NCI-H1436 treated with DMSO at 0.1 percent for 48 hours (cell line): ENCODE data around the gene ZNF419.
"Not testable (repeated sequence)": the region's sequence is repeated elsewhere in the genome, so short reads cannot be mapped to it uniquely, and the experiment has no call there.

Experiments used
- DNase-seq: peaks from one replicate; lab custom pipeline; 2025; lab: John Stamatoyannopoulos, UW

The ZNF419 gene

GRCh38 chr19:57487477-57488298 is at the start of gene ZNF419:
TSS of gene ZNF419 (plus strand) at chr19:57487750. CDS start at chr19:57487951, 201 bp downstream.
- peak; percentile 75 for DNase-seq

DNA sequence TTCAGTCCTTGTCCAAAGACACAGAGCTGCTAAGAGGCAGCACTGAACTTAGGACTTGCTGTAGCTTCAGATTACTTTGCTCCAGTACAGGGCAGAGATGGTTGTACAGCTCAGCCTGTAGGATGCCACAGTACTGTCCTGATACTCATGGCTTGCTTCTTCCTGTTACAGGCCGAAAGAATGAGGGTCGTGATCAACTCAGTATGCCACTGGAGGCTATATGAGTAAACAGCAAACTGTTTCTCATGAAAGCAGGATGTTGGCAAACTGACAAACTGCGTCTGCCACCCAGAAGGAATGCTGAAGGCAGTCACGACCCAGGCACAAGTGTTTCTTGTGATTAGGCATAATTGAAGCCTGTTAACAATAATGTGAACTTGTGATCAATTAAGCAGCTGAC is 49.6 kb upstream of the ZNF419 start:
- no peak for DNase-seq

- no peak for DNase-seq
Measured at GRCh38 chr19:57438925-57439324, 48.6 kb upstream of the ZNF419 start.

DNA sequence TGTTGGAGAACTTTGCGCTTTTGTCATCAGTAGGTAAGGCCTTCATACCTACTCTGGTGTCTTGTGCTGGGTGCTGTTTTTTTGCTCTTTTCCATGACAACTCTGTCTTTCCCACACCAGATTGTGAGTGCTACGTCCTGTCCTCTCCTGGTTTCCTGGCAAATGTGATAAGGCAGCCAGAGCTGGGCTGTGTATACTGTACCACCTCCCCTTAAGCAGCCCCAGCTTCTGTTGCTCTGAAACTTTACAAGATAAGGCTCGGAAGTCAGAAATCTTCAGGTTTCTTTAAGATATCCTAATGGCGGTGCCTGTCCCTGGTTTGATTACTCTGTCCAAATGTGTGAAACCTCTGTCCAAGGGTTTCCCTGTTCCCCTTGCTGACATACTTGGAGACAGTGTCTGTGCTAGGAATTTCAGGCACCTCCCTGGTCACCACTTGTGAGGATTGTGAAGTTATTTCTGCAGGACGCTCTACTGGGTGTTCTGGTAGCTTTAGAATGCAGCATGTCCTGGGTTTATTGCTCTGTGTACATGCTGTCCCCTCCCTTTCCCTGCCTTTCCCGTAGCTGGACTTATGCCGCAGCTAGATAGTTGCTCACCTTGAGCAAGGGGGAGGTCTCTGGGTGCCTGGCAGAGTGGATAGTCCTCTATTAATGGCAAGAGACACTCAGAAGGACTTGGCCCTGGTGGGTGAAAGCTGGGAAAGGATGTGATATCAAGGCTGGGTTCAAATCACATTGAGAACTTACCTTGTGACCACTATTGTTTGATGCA is 45.4 kb upstream of the ZNF419 start:
- no peak for DNase-seq

GRCh38 chr19:57443121-57443696 is 44.3 kb upstream of the ZNF419 start:
- DNase-seq: no peak

GRCh38 chr19:57452307-57452706 is 35.2 kb upstream of the ZNF419 start:
- no peak for DNase-seq

DNA sequence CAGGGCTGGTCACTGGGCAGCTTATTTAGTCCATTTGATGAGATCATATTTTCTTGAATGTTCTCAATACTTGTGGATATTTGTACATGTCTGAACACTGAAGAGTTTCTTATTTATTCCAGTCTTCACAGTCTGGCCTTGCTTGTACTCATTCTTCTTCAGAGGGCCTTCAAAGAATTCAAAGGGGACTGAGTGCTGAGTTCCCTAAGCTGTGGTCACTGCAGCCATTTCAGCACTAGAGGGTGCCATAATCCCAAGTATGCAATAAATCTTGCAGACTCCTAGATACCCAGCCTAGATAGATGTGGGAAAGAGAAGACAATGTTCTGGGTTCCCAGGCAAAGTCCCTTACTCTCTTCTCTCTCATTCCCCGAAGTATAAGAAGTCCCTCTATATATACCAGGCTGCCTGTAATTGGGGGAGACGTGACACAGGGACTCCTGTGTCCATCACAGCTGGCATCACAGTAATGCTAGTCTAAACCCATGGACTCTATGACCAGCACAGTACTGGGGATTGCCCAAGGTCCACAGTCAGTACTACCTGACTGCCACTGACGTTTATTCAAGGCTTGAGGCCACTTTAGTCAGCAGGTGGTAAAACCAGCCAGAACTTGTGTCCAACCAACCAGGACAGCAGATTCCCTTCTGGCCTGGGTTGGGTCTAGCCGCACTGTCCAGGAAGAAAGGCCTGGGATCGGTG is 21.7 kb upstream of the ZNF419 start:
- no peak for DNase-seq

- DNase-seq: no peak
Measured at GRCh38 chr19:57466489-57466888, 21.1 kb upstream of the ZNF419 start.

GRCh38 chr19:57473646-57474045 is 13.9 kb upstream of the ZNF419 start:
- no peak for DNase-seq

GRCh38 chr19:57477191-57478008 is 10.2 kb upstream of the ZNF419 start, which contains the start of gene ZNF772:
TSS of gene ZNF772 (minus strand) at chr19:57477566. CDS start at chr19:57477309, 257 bp downstream.
- DNase-seq: peak; percentile 85

DNA sequence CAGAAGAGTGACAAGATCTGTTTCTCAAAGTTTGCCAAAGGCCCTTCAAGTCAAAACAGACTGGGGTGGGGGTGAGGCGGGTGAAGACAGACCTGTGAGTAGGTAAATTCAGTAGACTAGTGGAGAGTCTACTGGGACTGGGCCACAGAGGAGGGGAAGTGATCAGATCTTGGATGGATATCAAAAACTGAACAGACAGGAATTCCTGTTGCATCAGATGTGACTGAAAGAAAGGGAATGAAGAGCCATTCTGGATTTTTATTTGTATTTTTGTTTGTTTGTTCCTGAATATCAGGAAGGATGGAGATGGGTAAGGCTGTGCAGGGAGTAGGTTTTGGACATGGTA is 722 bp downstream of the ZNF419 start:
- not testable (repeated sequence) for DNase-seq

DNA sequence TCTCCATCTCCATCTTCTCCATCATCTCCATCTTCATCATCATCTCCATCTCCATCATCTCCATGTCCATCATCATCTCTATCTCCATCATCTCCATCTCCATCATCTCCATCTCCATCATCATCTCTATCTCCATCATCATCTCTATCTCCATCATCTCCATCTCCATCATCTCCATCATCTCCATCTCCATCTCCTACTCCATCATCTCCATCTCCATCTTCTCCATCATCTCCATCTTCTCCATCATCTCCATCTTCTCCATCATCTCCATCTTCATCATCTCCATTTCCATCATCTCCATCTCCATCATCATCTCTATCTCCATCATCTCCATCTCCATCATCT is 11.8 kb downstream of the ZNF419 start:
- not testable (repeated sequence) for DNase-seq

- peak; percentile 85 for DNase-seq
Measured at GRCh38 chr19:57499680-57500395, 12.3 kb downstream of the ZNF419 start, which contains the start of gene ZNF773. TSS of gene ZNF773 (plus strand) at chr19:57499938. CDS start at chr19:57500081, 143 bp downstream.

DNA sequence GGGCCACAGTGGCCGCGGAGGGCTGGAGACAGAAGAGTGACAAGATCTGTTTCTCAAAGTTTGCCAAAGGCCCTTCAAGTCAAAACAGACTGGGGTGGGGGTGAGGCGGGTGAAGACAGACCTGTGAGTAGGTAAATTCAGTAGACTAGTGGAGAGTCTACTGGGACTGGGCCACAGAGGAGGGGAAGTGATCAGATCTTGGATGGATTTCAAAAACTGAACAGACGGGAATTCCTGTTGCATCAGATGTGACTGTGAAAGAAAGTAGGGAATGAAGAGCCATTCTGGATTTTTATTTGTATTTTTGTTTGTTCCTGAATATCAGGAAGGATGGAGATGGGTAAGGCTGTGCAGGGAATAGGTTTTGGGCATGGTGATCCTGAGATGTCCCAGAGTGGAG is 12.8 kb downstream of the ZNF419 start:
- not testable (repeated sequence) for DNase-seq

DNA sequence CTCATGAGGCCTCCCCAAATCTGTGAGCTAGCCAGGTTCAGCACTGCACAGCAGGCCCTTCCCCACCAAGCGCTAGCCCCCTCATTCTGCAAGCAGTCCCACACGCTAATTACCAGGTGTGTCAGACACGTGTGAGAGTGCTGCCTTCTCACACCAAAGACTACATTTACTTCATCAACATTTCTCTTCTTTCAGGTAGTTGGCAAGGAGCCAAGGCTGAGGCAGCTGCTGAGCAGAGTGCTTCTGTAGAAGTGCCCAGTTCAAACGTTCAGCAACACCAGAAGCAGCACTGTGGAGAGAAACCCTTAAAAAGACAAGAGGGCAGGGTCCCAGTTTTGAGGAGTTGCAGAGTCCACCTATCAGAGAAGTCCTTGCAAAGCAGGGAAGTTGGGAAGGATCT is 18.6 kb downstream of the ZNF419 start:
- no peak for DNase-seq

DNA sequence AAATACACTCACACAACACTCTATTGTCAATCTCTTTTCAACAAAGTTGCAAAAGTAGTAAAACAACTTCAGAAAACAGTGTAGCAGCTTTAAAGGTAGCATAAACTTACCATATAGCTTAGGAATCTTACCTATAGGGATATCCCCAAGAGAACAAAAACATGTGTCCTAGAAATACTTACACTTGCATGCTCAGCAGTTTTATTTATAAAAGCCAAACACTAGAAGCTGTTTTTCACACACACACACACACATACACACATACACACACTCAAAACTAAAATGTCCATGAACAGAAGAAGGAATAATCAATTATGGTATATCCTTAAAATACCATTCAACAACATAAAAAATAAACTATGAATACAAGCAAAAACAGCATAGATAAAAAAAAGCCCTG is 23.9 kb downstream of the ZNF419 start:
- DNase-seq: no peak

- no peak for DNase-seq
Measured at GRCh38 chr19:57512845-57513244, 25.3 kb downstream of the ZNF419 start.

DNA sequence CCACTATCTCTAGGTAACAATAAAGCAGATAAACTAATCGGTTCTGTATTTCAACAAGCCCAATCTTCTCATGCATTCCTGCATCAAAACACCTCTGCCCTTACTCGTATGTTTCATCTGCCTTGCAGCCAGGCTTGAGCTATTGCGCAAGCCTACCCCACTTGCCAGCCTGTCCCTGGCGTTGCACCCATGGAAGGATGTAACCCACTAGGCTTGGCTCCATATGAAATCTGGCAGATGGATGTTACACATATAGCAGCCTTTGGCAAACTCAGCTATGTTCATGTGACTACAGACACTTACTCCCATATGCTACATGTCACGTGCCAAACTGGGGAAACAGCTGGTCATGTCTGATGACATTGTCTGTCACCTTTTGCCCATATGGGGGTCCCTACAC is 27.7 kb downstream of the ZNF419 start:
- no peak for DNase-seq

DNA sequence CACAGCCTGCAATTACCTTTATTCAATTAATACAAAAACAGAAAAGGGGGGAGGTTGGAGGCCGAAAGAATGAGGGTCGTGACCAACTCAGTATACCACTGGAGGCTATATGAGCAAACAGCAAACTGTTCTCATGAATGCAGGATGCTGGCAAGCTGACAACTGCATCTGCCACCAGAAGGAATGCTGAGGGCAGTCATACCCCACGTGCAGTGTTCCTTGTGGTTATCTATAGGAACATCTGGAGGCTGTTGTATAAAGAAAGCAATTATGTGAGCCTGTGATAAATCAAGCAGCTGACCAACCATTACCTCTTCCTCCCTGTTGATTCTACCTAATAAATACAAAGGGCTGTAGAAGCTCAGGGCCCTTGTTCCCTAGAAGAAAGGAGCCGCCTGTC is 30.5 kb downstream of the ZNF419 start:
- DNase-seq: not testable (repeated sequence)

DNA sequence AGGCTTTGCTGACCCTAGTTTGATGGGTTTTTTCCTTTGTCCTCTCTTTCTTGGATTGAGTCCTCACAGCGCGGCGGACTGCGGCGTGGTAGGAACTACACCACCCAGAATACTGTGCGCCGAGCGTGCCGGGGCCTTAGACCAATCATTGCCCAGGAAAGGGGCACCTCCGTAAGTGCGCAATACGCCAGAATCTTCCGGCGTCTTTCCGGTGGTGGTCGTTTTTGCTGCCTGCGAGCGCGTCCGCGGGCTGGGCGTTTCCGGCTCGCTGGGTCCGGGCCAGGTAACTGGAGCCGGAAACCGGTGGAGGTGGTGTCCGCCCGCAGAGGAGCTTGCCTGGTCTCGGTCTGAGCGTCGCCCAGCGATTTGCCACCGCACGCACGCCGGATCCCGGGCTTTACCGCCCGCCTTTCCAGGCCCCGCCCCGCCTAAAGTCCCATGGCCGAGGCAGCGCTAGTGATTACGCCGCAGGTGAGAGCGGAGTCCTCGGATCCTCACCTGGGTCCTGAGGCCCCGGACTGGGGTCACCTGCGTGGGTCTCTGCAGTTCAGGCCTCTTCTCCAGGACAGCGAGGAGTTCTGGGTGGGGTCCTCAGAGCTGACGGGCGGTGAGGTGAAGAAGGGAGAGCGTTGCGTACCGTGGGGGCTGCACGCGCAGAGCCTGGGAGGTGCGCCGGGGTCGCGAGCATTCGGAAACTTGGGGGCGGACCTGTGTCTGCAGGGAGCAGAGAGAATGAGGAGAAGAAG is 39.8 kb downstream of the ZNF419 start, which contains the start of gene ZNF549:
TSS of gene ZNF549 (plus strand) at position 221 of the 746 bp plus-strand sequence. CDS start at position 439, 218 bp downstream.
- peak; percentile 89 for DNase-seq
